ENCODE results near the gene TCOF1.
"Not testable (repeated sequence)": the region's sequence is repeated elsewhere in the genome, so short reads cannot be mapped to it uniquely, and the experiment has no call there.

The TCOF1 gene

DNA sequence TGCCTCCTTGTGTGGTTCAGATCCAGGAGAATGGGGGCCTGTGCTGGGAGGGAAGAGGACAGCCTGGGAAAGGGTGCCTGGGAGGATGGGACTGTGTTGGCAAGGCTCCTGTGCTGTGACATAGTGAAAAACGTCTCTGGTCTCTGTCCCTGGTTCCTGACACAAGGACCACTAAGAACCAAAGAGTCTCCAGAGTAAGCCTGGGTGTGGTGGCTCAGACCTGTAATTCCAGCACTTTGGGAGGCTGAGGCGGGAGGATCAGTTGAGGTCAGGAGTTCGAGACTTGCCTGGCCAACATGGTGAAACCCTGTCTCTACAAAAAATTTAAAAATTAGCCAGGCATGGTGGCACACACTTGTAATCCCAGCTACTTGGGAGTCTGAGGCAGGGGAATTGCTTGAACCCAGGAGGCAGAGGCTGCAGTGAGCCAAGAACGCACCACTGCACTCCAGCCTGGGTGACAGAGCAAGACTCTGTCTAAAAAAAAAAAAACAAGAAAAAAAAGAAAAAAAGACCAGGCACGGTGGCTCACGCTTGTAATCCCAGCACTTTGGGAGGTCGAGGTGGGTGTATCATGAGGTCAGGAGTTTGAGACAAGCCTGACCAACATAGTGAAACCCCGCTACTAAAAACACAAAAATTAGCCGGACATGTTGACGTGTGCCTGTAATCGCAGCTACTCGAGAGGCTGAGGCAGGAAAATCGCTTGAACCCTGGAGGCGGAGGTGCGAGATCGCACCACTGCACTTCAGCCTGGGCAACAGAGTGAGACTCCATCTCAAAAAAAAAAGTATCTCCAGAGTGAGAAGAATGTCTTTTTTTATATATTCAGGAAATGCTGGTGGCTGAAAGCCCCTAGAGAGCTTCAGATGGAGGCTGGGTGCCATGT lies 56.6 kb downstream of the TCOF1 start:
- intact Hi-C loops (cut with micrococcal nuclease); H3K27me3 Mint-ChIP-seq; H3K9me3 Mint-ChIP-seq: not testable (repeated sequence)
- peak overlapping the region; percentile 95 for H3K4me3 Mint-ChIP-seq
- peaks cover 26% of the 10 kb centered on the region for H3K4me1 Mint-ChIP-seq (ENCODE audit: low read depth)
- peaks cover 37% of the 10 kb centered on the region for H3K36me3 Mint-ChIP-seq (ENCODE audit: low read depth)
- H3K27ac Mint-ChIP-seq = peak overlapping the region; percentile 99

- Mint-ChIP-seq H3K9me3 (no peaks in the 10 kb centered on the region), H3K36me3 (ENCODE audit: low read depth) (no peaks in the 10 kb centered on the region), H3K27me3 (no peaks in the 10 kb centered on the region), H3K4me3 (no peak overlapping the region), H3K4me1 (ENCODE audit: low read depth) (peaks cover 39% of the 10 kb centered on the region), H3K27ac (peak overlapping the region; percentile 71)
- intact Hi-C loops (cut with micrococcal nuclease) = no loop called here
These were observed 62.3 kb downstream of the TCOF1 start for GRCh38 chr5:150419630-150420270.

- H3K4me3 Mint-ChIP-seq = no peak overlapping the region
- no peaks in the 10 kb centered on the region for H3K27me3 Mint-ChIP-seq
- H3K9me3 Mint-ChIP-seq = no peaks in the 10 kb centered on the region
- H3K36me3 Mint-ChIP-seq (ENCODE audit: low read depth) = no peaks in the 10 kb centered on the region
- intact Hi-C loops (cut with micrococcal nuclease) = no loop called here
- peak overlapping the region; percentile 11 for H3K27ac Mint-ChIP-seq
- peaks cover 34% of the 10 kb centered on the region for H3K4me1 Mint-ChIP-seq (ENCODE audit: low read depth)
These were observed 64.6 kb downstream of the TCOF1 start for GRCh38 chr5:150422075-150422474.

DNA sequence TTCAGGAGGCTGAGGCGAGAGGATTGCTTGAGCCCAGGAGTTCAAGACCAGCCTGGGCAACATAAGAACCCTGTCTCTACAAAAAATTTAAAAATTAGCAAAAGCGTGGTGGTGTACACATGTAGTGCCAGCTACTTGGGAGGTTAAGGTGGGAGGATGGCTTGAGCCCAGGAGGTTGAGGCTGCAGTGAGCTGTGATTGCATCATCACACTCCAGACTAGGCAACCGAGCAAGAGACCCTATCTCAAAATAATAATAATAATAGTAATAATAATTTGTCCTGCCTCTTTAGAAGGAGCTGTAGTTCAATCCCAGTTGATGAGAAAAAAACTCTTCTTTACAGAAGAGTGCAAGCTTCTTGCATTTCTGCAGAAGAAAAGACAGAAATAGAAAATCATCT lies 65.3 kb downstream of the TCOF1 start:
- no peaks in the 10 kb centered on the region for H3K9me3 Mint-ChIP-seq
- H3K27ac Mint-ChIP-seq = peak overlapping the region; percentile 11
- H3K4me3 Mint-ChIP-seq = no peak overlapping the region
- no peaks in the 10 kb centered on the region for H3K27me3 Mint-ChIP-seq
- H3K4me1 Mint-ChIP-seq (ENCODE audit: low read depth) = peaks cover 35% of the 10 kb centered on the region
- intact Hi-C loops (cut with micrococcal nuclease) = no loop called here
- H3K36me3 Mint-ChIP-seq (ENCODE audit: low read depth) = no peaks in the 10 kb centered on the region

GRCh38 chr5:150426165-150426564 lies 68.7 kb downstream of the TCOF1 start:
- H3K4me3 Mint-ChIP-seq; intact Hi-C loops (cut with micrococcal nuclease); H3K36me3 Mint-ChIP-seq (ENCODE audit: low read depth); H3K27ac Mint-ChIP-seq; H3K27me3 Mint-ChIP-seq; H3K9me3 Mint-ChIP-seq: not testable (repeated sequence)
- peaks cover 47% of the 10 kb centered on the region for H3K4me1 Mint-ChIP-seq (ENCODE audit: low read depth)

DNA sequence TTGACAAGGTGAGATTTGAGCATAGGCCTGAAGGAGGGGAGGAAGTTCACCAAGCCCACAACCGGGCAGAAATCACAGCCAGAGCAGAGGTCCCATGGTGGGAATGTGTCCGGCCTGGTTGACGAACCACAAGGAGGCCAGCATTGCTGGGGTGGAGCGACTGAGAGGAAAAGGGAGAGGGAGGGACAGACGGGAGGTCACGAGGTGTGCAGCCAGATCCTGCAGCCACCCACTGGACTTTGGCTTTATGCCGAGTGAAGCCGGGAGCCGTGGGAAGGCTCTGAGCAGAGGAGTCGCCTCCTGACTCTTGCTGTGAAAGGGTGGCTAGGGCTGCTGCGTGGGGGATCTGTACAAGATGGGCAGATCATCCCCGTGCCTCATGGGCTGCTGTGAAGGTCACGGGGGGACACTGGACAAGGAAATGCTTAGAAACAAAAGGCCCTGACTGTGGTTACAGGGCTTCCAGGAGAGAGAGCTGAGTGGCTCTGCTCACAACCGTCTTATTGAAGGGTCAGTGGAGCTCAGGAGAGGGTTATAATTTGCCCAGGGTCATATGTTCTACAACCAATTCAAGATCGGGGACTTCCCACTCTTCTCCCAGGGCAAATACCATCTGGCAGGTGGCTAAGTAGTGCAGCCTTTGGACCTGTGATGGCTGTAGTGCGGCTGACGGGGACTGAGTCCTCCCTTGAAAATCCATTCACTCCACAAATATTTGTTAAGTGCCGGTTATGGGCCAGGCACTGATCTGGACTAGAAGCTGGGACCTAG lies 70.8 kb downstream of the TCOF1 start:
- H3K4me1 Mint-ChIP-seq (ENCODE audit: low read depth) = peaks cover 46% of the 10 kb centered on the region
- no peak overlapping the region for H3K4me3 Mint-ChIP-seq
- peaks cover 6% of the 10 kb centered on the region for H3K36me3 Mint-ChIP-seq (ENCODE audit: low read depth)
- peak overlapping the region; percentile 86 for H3K27ac Mint-ChIP-seq
- H3K9me3 Mint-ChIP-seq = peaks cover 8% of the 10 kb centered on the region
- H3K27me3 Mint-ChIP-seq = peaks cover 5% of the 10 kb centered on the region
- intact Hi-C loops (cut with micrococcal nuclease) = no loop called here

GRCh38 chr5:150428978-150429377 lies 71.5 kb downstream of the TCOF1 start:
- Mint-ChIP-seq H3K27me3 (peaks cover 5% of the 10 kb centered on the region), H3K36me3 (ENCODE audit: low read depth) (peaks cover 6% of the 10 kb centered on the region), H3K9me3 (peaks cover 8% of the 10 kb centered on the region), H3K4me3 (no peak overlapping the region), H3K27ac (peak overlapping the region; percentile 86), H3K4me1 (ENCODE audit: low read depth) (peaks cover 53% of the 10 kb centered on the region)
- intact Hi-C loops (cut with micrococcal nuclease) = no loop called here

DNA sequence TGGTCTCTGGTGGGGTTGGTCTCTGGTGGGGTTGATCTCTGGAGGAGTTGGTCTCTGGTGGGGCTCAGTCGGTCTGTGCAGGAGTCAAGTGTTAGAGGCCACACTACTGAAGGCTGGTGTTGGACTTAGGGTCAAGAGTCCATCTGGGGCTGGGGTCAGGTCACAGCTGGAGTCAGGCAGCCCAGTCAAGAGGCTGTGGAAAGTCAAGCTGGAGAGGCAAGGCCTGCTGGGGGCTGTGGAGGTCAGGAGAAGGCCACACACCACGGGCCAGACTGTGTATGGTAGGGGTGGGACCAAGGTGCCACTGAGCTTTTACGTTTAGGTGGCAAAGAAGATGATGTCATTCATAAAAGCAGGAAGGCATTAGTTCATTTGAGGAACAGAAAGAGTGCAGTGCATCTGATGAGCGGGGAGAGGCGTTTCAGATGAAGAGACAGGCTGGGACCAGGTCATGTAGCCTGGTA lies 71.9 kb downstream of the TCOF1 start:
- H3K4me3 Mint-ChIP-seq = peak overlapping the region; percentile 47

DNA sequence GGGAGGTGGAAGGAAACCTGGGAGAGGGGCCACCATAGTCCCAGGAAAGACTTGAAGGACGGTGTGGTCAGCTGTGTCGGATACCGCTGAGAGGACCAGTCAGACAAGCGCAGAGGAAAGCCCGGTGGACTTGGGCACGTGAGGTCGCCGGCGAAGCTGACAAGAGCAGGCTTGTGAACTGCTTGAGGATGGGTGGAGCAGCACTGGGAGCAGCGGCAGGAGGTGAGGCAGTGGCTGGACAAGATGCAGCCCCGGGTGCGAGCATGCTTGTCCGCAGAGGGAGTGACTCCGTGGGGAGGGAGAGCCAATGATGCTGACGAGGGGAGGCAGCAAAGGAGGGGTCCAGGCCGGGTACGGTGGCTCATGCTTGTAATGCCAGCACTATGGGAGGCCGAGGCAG lies 73.6 kb downstream of the TCOF1 start:
- peak overlapping the region; percentile 86 for H3K27ac Mint-ChIP-seq

More for the DNA sequence above, 71.9 kb downstream of the TCOF1 start:
- peak overlapping the region; percentile 86 for H3K27ac Mint-ChIP-seq
- intact Hi-C loops (cut with micrococcal nuclease) = no loop called here
- peaks cover 5% of the 10 kb centered on the region for H3K27me3 Mint-ChIP-seq
- H3K4me1 Mint-ChIP-seq (ENCODE audit: low read depth) = peaks cover 53% of the 10 kb centered on the region
- peaks cover 6% of the 10 kb centered on the region for H3K36me3 Mint-ChIP-seq (ENCODE audit: low read depth)
- H3K9me3 Mint-ChIP-seq = peaks cover 8% of the 10 kb centered on the region

GRCh38 chr5:150431574-150431973 lies 74.1 kb downstream of the TCOF1 start:
- Mint-ChIP-seq H3K4me1 (ENCODE audit: low read depth) (peaks cover 62% of the 10 kb centered on the region), H3K9me3 (peaks cover 8% of the 10 kb centered on the region), H3K4me3 (no peak overlapping the region), H3K36me3 (ENCODE audit: low read depth) (peaks cover 6% of the 10 kb centered on the region), H3K27me3 (peaks cover 5% of the 10 kb centered on the region), H3K27ac (no peak overlapping the region)
- intact Hi-C loops (cut with micrococcal nuclease) = no loop called here

More for the DNA sequence above, 73.6 kb downstream of the TCOF1 start:
- peaks cover 6% of the 10 kb centered on the region for H3K36me3 Mint-ChIP-seq (ENCODE audit: low read depth)
- peaks cover 5% of the 10 kb centered on the region for H3K27me3 Mint-ChIP-seq
- peaks cover 8% of the 10 kb centered on the region for H3K9me3 Mint-ChIP-seq
- no peak overlapping the region for H3K4me3 Mint-ChIP-seq
- H3K4me1 Mint-ChIP-seq (ENCODE audit: low read depth) = peaks cover 56% of the 10 kb centered on the region
- intact Hi-C loops (cut with micrococcal nuclease) = no loop called here

DNA sequence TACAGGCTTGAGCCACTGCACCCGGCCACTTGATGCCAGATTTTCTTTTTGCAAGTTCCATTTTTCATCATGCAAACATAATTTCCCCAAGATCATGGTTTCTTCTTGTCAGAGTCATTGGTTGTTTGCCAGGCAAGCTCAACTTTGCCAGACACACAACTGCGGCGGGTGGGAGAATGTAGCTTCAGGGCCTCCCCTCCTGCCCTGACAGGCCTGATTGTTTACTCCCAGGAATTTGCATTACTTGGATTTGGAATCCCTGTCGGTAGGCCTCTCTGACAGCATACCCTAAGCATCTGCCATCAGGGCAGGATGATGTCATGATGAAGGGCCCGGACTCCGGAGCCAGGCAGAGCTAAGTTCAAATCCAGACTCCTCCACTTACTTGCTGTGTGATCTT lies 77.0 kb downstream of the TCOF1 start:
- intact Hi-C loops (cut with micrococcal nuclease) = no loop called here
- Mint-ChIP-seq H3K4me1 (ENCODE audit: low read depth) (peaks cover 48% of the 10 kb centered on the region), H3K27me3 (peaks cover 4% of the 10 kb centered on the region), H3K27ac (no peak overlapping the region), H3K4me3 (no peak overlapping the region), H3K9me3 (peaks cover 7% of the 10 kb centered on the region), H3K36me3 (ENCODE audit: low read depth) (peaks cover 6% of the 10 kb centered on the region)

GRCh38 chr5:150436141-150436680 lies 78.7 kb downstream of the TCOF1 start:
- Mint-ChIP-seq H3K4me3 (no peak overlapping the region), H3K4me1 (ENCODE audit: low read depth) (peaks cover 34% of the 10 kb centered on the region), H3K27ac (peak overlapping the region; percentile 64), H3K9me3 (no peaks in the 10 kb centered on the region), H3K27me3 (peaks cover 4% of the 10 kb centered on the region), H3K36me3 (ENCODE audit: low read depth) (peaks cover 10% of the 10 kb centered on the region)
- intact Hi-C loops (cut with micrococcal nuclease) = loop anchor here (5.0 kb wide), 1 partner anchor 39 kb away; no protein-coding TSS in a partner anchor

DNA sequence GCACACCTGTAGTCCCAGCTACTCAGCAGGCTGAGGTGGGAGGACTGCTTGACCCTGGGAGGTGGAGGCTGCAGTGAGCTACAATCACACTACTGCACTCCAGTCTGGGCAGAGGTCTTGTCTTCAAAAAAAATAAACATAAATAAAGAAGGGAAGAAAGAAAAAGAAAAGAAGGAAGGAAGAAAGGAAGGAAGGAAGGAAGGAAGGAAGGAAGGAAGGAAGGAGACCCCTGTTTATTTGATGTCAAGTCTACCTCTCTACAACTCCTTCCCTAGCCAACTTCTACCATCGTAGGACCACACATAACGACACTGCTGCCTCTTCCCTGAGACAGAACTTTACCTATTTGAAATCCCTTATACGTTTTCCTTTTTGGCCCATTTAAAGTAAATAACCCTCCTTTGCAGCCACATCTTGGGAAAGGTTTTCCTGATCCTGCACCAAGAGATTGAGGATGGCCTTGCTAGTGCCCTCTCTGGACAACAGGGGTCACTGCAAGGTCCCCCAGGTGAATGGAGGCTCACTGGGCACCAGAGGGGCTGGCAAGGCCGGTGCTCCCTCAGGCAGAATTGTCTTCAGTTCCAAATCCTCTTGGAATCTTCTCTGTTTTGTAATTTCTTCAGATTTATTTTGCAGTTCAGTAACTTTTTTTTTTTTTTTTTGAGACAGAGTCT lies 81.5 kb downstream of the TCOF1 start:
- no peaks in the 10 kb centered on the region for H3K9me3 Mint-ChIP-seq
- intact Hi-C loops (cut with micrococcal nuclease) = loop anchor here (5.0 kb wide), 1 partner anchor 42 kb away; no protein-coding TSS in a partner anchor
- H3K4me3 Mint-ChIP-seq = no peak overlapping the region
- no peak overlapping the region for H3K27ac Mint-ChIP-seq
- peaks cover 18% of the 10 kb centered on the region for H3K4me1 Mint-ChIP-seq (ENCODE audit: low read depth)
- peaks cover 23% of the 10 kb centered on the region for H3K36me3 Mint-ChIP-seq (ENCODE audit: low read depth)
- peaks cover 4% of the 10 kb centered on the region for H3K27me3 Mint-ChIP-seq

All from dendritic cell treated with granulocyte-macrophage colony-stimulating factor and Interleukin-4, amounts not matched to agents 40 ng/mL and 50 ng/mL, for 4 days (primary cell).